GM11168 (cell line): ENCODE measurements around the gene SCD5.

Experiments used
- in situ Hi-C: fragments of 300-500 bp; cut with MboI; formaldehyde crosslinking; loops from one replicate; pipeline ENCODE4 v1.12.0; 2022; ENCODE audit warnings: low sequenced_read_pairs; ENCODE audit not compliant: unreplicated experiment

The SCD5 gene

GRCh38 chr4:82698412-82698811, 100.2 kb downstream of the SCD5 start:
- in situ Hi-C loops, result no loop called here

- in situ Hi-C loops, result no loop called here
Observed at GRCh38 chr4:82697561-82697960, 101.0 kb downstream of the SCD5 start.

GRCh38 chr4:82696117-82696860, 102.3 kb downstream of the SCD5 start:
- in situ Hi-C loops, result no loop called here

GRCh38 chr4:82694892-82695291, 103.7 kb downstream of the SCD5 start:
- in situ Hi-C loops, result no loop called here

GRCh38 chr4:82694046-82694445, 104.5 kb downstream of the SCD5 start:
- in situ Hi-C loops, result no loop called here

- in situ Hi-C loops, result no loop called here
Observed at GRCh38 chr4:82692101-82692780, 106.4 kb downstream of the SCD5 start.

GRCh38 chr4:82691431-82691830, 107.2 kb downstream of the SCD5 start:
- in situ Hi-C loops, result no loop called here

- in situ Hi-C loops, result no loop called here
Observed at GRCh38 chr4:82688091-82688795, 110.4 kb downstream of the SCD5 start.

GRCh38 chr4:82687531-82687930, 111.1 kb downstream of the SCD5 start:
- in situ Hi-C loops, result no loop called here

- in situ Hi-C loops, result no loop called here
Observed at GRCh38 chr4:82681754-82682153, 116.8 kb downstream of the SCD5 start.

- in situ Hi-C loops, result no loop called here
Observed at GRCh38 chr4:82680834-82681233, 117.8 kb downstream of the SCD5 start.

GRCh38 chr4:82679531-82679930, 119.1 kb downstream of the SCD5 start:
- in situ Hi-C loops, result no loop called here

- in situ Hi-C loops, result no loop called here
Observed at GRCh38 chr4:82678051-82678450, 120.5 kb downstream of the SCD5 start.

GRCh38 chr4:82677327-82677726, 121.3 kb downstream of the SCD5 start:
- in situ Hi-C loops, result no loop called here

- in situ Hi-C loops, result no loop called here
Observed at GRCh38 chr4:82667761-82668480, 130.7 kb downstream of the SCD5 start.

GRCh38 chr4:82666970-82667665, 131.5 kb downstream of the SCD5 start:
- in situ Hi-C loops, result no loop called here

GRCh38 chr4:82661181-82661992, 137.2 kb downstream of the SCD5 start:
- in situ Hi-C loops, result no loop called here

- in situ Hi-C loops, result no loop called here
Observed at GRCh38 chr4:82652062-82652461, 146.5 kb downstream of the SCD5 start.

- in situ Hi-C loops, result no loop called here
Observed at GRCh38 chr4:82650868-82651267, 147.7 kb downstream of the SCD5 start.
